Ectodermal cell (in vitro differentiated cells): ENCODE measurements around the gene GBF1.

Source experiments
- H3K27ac ChIP-seq: 2 replicates; pipeline ENCODE4 v1.7.0; 2013; ENCODE audit warnings: mild to moderate bottlenecking, low read depth, low read length; ENCODE audit not compliant: insufficient read depth, poor library complexity, severe bottlenecking
- H3K27me3 ChIP-seq: 2 replicates; pipeline ENCODE4 v1.7.0; 2013; ENCODE audit warnings: mild to moderate bottlenecking, low read length; ENCODE audit not compliant: insufficient read depth, control insufficient read depth, poor library complexity, severe bottlenecking
- H3K36me3 ChIP-seq: one replicate; pipeline ENCODE4 v1.7.0; 2013; ENCODE audit warnings: low read length; ENCODE audit not compliant: control insufficient read depth, insufficient read depth
- H3K4me1 ChIP-seq: one replicate; pipeline ENCODE4 v1.7.0; 2013; ENCODE audit warnings: low read length; ENCODE audit not compliant: control insufficient read depth, insufficient read depth
- H3K4me3 ChIP-seq: 2 replicates; pipeline ENCODE4 v1.7.0; 2013; ENCODE audit warnings: low read depth, low read length, control low read depth; ENCODE audit not compliant: insufficient read depth
- H3K9me3 ChIP-seq: 2 replicates; pipeline ENCODE4 v1.7.0; 2013; ENCODE audit warnings: mild to moderate bottlenecking, low read length, moderate library complexity; ENCODE audit not compliant: control insufficient read depth
- WGBS, 2 experiments: methylation state at CpG; one replicate each; pipeline ENCODE4 v1.1.7; 2013; ENCODE audit warnings: missing lambda C conversion rate in 2 of 2; 5-methylcytosine and 5-hydroxymethylcytosine counted together

Gene GBF1

GRCh38 chr10:102426803-102427287, 181.5 kb downstream of the GBF1 start:
- Histone ChIP-seq H3K9me3 (no peaks in the 10 kb centered on the region), H3K4me3 (no peak overlapping the region), H3K4me1 (peaks cover 11% of the 10 kb centered on the region), H3K27ac (no peak overlapping the region), H3K36me3 (peaks cover 11% of the 10 kb centered on the region), H3K27me3 (peaks cover 8% of the 10 kb centered on the region)
- WGBS, 2 experiments = 91 to 92% methylated on average over 7 of the region's 7 CpGs

- peaks cover 5% of the 10 kb centered on the region for H3K4me1 ChIP-seq
These were observed 184.1 kb downstream of the GBF1 start for GRCh38 chr10:102429468-102429867.

GRCh38 chr10:102431452-102432124, 186.3 kb downstream of the GBF1 start:
- peaks cover 38% of the 10 kb centered on the region for H3K27me3 ChIP-seq
- H3K36me3 ChIP-seq = no peaks in the 10 kb centered on the region
- WGBS, 2 experiments = 30 to 31% methylated on average over 4 of the region's 4 CpGs
- H3K27ac ChIP-seq = no peak overlapping the region
- H3K4me3 ChIP-seq = peak overlapping the region; percentile 76
- H3K9me3 ChIP-seq = no peaks in the 10 kb centered on the region
- H3K4me1 ChIP-seq = peaks cover 10% of the 10 kb centered on the region

More at GRCh38 chr10:102429468-102429867, 184.1 kb downstream of the GBF1 start:
- Histone ChIP-seq H3K9me3 (no peaks in the 10 kb centered on the region), H3K27me3 (peaks cover 18% of the 10 kb centered on the region), H3K36me3 (no peaks in the 10 kb centered on the region), H3K27ac (no peak overlapping the region), H3K4me3 (no peak overlapping the region)
- WGBS, 2 experiments = 83 to 85% methylated on average over 8 of the region's 8 CpGs
